Panc1 (cell line): ENCODE data around the gene HSPA12A.

Experiments used
- POLR2AphosphoS5 ChIP-seq: IDR thresholded peaks from 2 replicates; pipeline ENCODE4 v1.6.1; 2012; ENCODE audit warnings: mild to moderate bottlenecking, low read depth, low read length, moderate library complexity
- TF ChIP-seq, protein P1 (sequence below): fragments of 450-650 bp; IDR thresholded peaks from 2 replicates; pipeline ENCODE4 v1.5.1; 2017; ENCODE audit warnings: mild to moderate bottlenecking

DNA sequence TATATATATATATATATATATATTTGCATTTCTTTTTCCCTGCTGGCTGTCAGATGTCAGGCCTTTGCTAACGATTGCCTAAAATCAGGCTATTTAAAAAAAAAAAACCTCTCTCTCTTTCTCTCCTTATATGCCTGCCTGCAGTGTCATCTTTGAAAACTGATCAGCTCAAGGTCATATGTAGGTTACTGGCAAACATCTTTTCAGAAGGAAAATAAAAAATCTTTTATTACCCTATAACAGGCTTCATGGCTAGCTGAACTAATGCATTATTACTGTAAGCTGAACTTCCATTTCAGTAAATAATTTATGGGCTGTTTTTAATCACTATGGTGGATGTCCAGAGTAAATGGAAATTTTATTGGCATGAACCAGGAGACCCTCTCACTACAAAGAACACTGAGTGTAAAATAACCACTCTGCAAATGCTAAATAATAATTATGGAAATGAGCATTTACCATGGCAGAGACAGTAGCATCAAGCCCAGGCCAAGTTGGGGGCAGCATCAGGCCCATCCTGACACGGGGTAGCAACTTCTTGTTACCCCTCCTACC, 29.3 kb downstream of the HSPA12A start:
- TF ChIP-seq, protein P1, sequence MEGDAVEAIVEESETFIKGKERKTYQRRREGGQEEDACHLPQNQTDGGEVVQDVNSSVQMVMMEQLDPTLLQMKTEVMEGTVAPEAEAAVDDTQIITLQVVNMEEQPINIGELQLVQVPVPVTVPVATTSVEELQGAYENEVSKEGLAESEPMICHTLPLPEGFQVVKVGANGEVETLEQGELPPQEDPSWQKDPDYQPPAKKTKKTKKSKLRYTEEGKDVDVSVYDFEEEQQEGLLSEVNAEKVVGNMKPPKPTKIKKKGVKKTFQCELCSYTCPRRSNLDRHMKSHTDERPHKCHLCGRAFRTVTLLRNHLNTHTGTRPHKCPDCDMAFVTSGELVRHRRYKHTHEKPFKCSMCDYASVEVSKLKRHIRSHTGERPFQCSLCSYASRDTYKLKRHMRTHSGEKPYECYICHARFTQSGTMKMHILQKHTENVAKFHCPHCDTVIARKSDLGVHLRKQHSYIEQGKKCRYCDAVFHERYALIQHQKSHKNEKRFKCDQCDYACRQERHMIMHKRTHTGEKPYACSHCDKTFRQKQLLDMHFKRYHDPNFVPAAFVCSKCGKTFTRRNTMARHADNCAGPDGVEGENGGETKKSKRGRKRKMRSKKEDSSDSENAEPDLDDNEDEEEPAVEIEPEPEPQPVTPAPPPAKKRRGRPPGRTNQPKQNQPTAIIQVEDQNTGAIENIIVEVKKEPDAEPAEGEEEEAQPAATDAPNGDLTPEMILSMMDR = no peak
- TF ChIP-seq POLR2AphosphoS5 = no peak
